Measurements from ENCODE around the gene UQCR11. TPM values are rescaled to one million over a fixed set of nuclear protein-coding genes. Genes with fewer than 3 reads are reported as not detected.

Gene UQCR11
- polyA plus RNA-seq, 1 donor (not counting 4 experiments of a cell fraction or from before 2014, with no cell fraction given): 327 TPM

DNA sequence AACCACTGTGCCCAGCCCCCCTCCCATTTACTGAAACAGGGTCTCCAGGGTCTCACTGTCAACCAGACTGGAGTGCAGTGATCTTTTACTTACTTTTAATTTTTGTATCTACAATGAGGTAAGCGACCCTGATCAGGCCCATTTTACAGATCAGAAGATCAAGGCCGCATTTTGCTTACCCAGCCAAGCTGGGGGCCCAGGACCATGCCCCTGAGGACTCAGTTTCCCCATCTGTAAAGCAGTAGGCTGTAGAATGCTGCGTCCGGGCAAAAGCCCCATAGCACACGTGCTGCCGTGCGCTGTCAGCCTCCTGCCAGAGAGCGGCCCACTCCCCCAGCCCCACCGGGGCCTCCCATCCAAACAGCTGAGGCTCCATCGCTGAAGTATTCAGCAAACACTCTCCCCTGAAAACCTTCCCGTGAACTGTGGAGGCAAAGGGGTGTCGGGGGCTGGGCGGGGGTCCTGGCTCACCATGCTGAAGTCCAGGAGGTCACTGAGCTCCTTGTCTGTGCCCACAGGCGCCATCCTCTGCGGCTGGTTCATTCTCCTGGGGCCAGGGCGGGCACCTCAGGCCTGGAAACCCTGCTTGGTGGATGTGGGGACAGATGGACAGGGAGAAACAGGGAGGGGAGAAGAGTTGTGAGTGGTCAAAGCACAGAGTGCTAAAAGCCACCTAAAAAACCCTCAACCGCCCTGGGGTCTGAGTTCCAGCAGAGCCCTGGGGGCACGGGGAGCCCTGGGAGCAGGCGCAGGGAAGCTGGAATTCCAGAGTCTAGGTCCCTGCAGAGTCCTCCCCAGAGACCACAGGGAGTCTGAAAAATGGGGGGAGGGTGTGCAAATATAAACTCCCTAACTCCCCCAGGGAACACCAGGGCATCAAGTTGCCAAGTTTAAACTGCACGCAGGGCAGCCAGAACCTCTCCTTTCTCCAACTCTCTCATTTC, 44.7 kb upstream of the UQCR11 start:
- no peak for DNase-seq (ENCODE audit: low read depth, low spot score)
- H3K9ac ChIP-seq (ENCODE audit: control insufficient read depth, extremely low read depth, insufficient read depth, low read length): no peak overlapping the region
- H3K9me1 ChIP-seq (ENCODE audit: control insufficient read depth, extremely low read depth, insufficient read depth, low read length): no peaks in the 10 kb centered on the region
- FAIRE-seq: no peak
- H2AFZ ChIP-seq (ENCODE audit: control insufficient read depth, low read length): no peak overlapping the region
- dilution Hi-C loops (cut with MboI; ENCODE audit: extremely low pct_ligation_motif_present, low sequenced_read_pairs): no loop called here
- no peaks in the 10 kb centered on the region for H4K20me1 ChIP-seq (ENCODE audit: control insufficient read depth, extremely low read depth, insufficient read depth, low read length)
- H3K4me1 ChIP-seq (ENCODE audit: control insufficient read depth, extremely low read depth, insufficient read depth, low read length): peaks cover 4% of the 10 kb centered on the region
- peaks cover 37% of the 10 kb centered on the region for H3K79me2 ChIP-seq (ENCODE audit: control insufficient read depth, insufficient read depth, low read length)
- peak overlapping the region; percentile 79 for H3K4me2 ChIP-seq (ENCODE audit: control insufficient read depth, extremely low read depth, insufficient read depth, low read depth, low read length)
- H3K4me3 ChIP-seq (ENCODE audit: control insufficient read depth in 2 of 3, extremely low read depth in 1 of 3, insufficient read depth in 2 of 3, low read depth in 1 of 3, low read length in 3 of 3): no peak overlapping the region
- peaks cover 19 to 23% of the 10 kb centered on the region in 2 experiments for H3K36me3 ChIP-seq (ENCODE audit: control insufficient read depth in 2 of 2, extremely low read depth in 1 of 2, insufficient read depth in 2 of 2, low read length in 2 of 2)
- H3K9me3 ChIP-seq (ENCODE audit: control insufficient read depth, low read depth, low read length): no peaks in the 10 kb centered on the region
- TF ChIP-seq, protein P1, sequence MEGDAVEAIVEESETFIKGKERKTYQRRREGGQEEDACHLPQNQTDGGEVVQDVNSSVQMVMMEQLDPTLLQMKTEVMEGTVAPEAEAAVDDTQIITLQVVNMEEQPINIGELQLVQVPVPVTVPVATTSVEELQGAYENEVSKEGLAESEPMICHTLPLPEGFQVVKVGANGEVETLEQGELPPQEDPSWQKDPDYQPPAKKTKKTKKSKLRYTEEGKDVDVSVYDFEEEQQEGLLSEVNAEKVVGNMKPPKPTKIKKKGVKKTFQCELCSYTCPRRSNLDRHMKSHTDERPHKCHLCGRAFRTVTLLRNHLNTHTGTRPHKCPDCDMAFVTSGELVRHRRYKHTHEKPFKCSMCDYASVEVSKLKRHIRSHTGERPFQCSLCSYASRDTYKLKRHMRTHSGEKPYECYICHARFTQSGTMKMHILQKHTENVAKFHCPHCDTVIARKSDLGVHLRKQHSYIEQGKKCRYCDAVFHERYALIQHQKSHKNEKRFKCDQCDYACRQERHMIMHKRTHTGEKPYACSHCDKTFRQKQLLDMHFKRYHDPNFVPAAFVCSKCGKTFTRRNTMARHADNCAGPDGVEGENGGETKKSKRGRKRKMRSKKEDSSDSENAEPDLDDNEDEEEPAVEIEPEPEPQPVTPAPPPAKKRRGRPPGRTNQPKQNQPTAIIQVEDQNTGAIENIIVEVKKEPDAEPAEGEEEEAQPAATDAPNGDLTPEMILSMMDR (optimal IDR thresholded peaks at IDR 0.05 in 1 of 3, IDR thresholded peaks at IDR 0.05 in 1 of 3, conservative IDR thresholded peaks at IDR 0.05 in 1 of 3; ENCODE audit: extremely low read depth in 1 of 3, insufficient read depth in 2 of 3, low read length in 3 of 3): no peak
- TF ChIP-seq EZH2 (IDR thresholded peaks at IDR 0.05; ENCODE audit: low read length): no peak
- no peaks in the 10 kb centered on the region for H3K27me3 ChIP-seq (ENCODE audit: control insufficient read depth, extremely low read depth, insufficient read depth, low read length)
- H3K27ac ChIP-seq (ENCODE audit: control insufficient read depth, insufficient read depth, low read length): no peak overlapping the region

DNA sequence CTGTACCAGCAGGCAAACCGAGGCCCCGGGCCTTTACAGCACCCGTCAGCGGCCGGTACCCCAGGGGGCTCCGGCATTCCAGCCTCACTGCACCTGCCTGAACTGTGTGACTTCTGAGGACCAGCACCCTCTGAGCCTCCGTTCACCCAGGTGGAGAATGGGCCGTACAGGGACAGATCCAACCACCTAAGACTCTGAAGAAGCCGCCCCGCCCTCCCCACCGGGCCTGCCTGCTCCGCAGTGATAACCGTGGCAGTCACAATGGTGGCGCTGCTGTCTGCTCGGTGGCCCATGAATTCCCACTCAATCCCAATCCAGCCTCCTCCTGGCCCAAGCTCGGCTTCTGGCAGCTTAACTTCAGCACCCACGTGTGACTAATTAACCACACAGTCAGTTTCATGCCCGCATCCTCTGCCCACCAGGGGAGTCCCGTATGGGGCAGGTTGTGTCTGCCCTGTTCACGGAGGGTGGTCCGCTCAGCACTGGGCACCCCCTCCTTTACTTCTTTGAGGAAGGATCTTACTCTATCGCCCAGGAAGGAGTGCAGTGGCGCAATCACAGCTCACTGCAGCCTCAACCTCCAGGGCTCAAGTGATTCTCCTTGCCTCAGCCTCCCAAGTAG, 43.8 kb upstream of the UQCR11 start:
- H3K9me1 ChIP-seq (ENCODE audit: control insufficient read depth, extremely low read depth, insufficient read depth, low read length): no peaks in the 10 kb centered on the region
- H2AFZ ChIP-seq (ENCODE audit: control insufficient read depth, low read length): no peak overlapping the region
- peaks cover 4% of the 10 kb centered on the region for H3K4me1 ChIP-seq (ENCODE audit: control insufficient read depth, extremely low read depth, insufficient read depth, low read length)
- no peaks in the 10 kb centered on the region for H4K20me1 ChIP-seq (ENCODE audit: control insufficient read depth, extremely low read depth, insufficient read depth, low read length)
- no peaks in the 10 kb centered on the region for H3K9me3 ChIP-seq (ENCODE audit: control insufficient read depth, low read depth, low read length)
- H3K4me3 ChIP-seq (ENCODE audit: control insufficient read depth in 2 of 3, extremely low read depth in 1 of 3, insufficient read depth in 2 of 3, low read depth in 1 of 3, low read length in 3 of 3): no peak overlapping the region
- H3K27ac ChIP-seq (ENCODE audit: control insufficient read depth, insufficient read depth, low read length): no peak overlapping the region
- FAIRE-seq: no peak
- peaks cover 23 to 26% of the 10 kb centered on the region in 2 experiments for H3K36me3 ChIP-seq (ENCODE audit: control insufficient read depth in 2 of 2, extremely low read depth in 1 of 2, insufficient read depth in 2 of 2, low read length in 2 of 2)
- dilution Hi-C loops (cut with MboI; ENCODE audit: extremely low pct_ligation_motif_present, low sequenced_read_pairs): no loop called here
- no peak for DNase-seq (ENCODE audit: low read depth, low spot score)
- H3K4me2 ChIP-seq (ENCODE audit: control insufficient read depth, extremely low read depth, insufficient read depth, low read depth, low read length): no peak overlapping the region
- H3K27me3 ChIP-seq (ENCODE audit: control insufficient read depth, extremely low read depth, insufficient read depth, low read length): no peaks in the 10 kb centered on the region
- peaks cover 37% of the 10 kb centered on the region for H3K79me2 ChIP-seq (ENCODE audit: control insufficient read depth, insufficient read depth, low read length)
- no peak for TF ChIP-seq EZH2 (IDR thresholded peaks at IDR 0.05; ENCODE audit: low read length)
- TF ChIP-seq, protein P1 (optimal IDR thresholded peaks at IDR 0.05 in 1 of 3, IDR thresholded peaks at IDR 0.05 in 1 of 3, conservative IDR thresholded peaks at IDR 0.05 in 1 of 3; ENCODE audit: extremely low read depth in 1 of 3, insufficient read depth in 2 of 3, low read length in 3 of 3): no peak
- H3K9ac ChIP-seq (ENCODE audit: control insufficient read depth, extremely low read depth, insufficient read depth, low read length): no peak overlapping the region
